SK-N-SH (cell line): Measurements from ENCODE around the gene AGFG2.

Experiments
- GABPA ChIP-seq: IDR thresholded peaks from 2 replicates; pipeline ENCODE4 v1.4.0; 2012; ENCODE audit warnings: low read depth, mild to moderate bottlenecking
- JUND ChIP-seq: IDR thresholded peaks from 2 replicates; pipeline ENCODE4 v1.4.0; 2012
- TF ChIP-seq, protein P1 (sequence below): fragments of 200-600 bp; sonication (generic); IDR thresholded peaks from 2 replicates; pipeline ENCODE4 v1.6.1; 2017; ENCODE audit warnings: antibody characterized with exemption, mild to moderate bottlenecking, moderate library complexity

DNA sequence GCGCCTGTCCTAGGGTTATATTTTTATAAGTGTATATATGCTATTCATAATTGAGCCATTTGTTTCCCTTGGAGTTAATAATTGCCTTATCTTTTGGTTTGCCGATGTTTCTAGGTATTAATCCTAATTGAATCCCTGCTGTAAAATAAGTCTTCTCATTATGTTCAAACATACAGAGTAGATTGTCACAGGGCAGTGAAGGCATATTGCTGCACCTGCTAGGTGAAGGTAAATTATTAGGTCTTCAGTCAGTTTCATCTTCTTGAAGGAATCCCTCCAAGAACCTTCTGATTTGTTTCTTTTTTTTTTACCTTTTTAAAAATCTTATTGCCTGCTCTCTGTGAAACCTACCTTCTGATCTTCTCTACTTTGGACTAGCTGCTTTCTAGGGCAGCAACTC, 17.9 kb upstream of the AGFG2 start:
- TF ChIP-seq, protein P1, sequence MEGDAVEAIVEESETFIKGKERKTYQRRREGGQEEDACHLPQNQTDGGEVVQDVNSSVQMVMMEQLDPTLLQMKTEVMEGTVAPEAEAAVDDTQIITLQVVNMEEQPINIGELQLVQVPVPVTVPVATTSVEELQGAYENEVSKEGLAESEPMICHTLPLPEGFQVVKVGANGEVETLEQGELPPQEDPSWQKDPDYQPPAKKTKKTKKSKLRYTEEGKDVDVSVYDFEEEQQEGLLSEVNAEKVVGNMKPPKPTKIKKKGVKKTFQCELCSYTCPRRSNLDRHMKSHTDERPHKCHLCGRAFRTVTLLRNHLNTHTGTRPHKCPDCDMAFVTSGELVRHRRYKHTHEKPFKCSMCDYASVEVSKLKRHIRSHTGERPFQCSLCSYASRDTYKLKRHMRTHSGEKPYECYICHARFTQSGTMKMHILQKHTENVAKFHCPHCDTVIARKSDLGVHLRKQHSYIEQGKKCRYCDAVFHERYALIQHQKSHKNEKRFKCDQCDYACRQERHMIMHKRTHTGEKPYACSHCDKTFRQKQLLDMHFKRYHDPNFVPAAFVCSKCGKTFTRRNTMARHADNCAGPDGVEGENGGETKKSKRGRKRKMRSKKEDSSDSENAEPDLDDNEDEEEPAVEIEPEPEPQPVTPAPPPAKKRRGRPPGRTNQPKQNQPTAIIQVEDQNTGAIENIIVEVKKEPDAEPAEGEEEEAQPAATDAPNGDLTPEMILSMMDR = no peak
- TF ChIP-seq GABPA = no peak
- no peak for TF ChIP-seq JUND
